Upper lobe of left lung (tissue), 4 donors: Measurements from ENCODE around the gene SMYD2.

ENCODE experiments used
- CTCF ChIP-seq, 6 experiments: fragments of 450-650 bp in 4 of 6; fragments of 200-600 bp in 2 of 6; sonication (generic) in 2 of 6; IDR thresholded peaks; one replicate each; pipeline ENCODE4 v1.5.1; 2016 to 2019; ENCODE audit warnings: antibody characterized with exemption in 6 of 6
- POLR2A ChIP-seq, 4 donors: fragments of 450-650 bp; IDR thresholded peaks; one replicate each; pipeline ENCODE4 v1.5.1; 2016 to 2017; ENCODE audit warnings: antibody characterized with exemption in 4 of 4, mild to moderate bottlenecking in 2 of 4
- POLR2AphosphoS5 ChIP-seq, 2 donors: sonication (generic); formaldehyde crosslinking; IDR thresholded peaks; one replicate each; pipeline ENCODE4 v1.5.1; 2017; ENCODE audit warnings: antibody characterized with exemption in 2 of 2

GRCh38 chr1:214331827-214332423, 51.0 kb downstream of the SMYD2 start:
- TF ChIP-seq CTCF (IDR thresholded peaks at IDR 0.05) (peak; percentile 57 to 74 (median 64)), POLR2AphosphoS5 (IDR thresholded peaks at IDR 0.05) (no peak), POLR2A (IDR thresholded peaks at IDR 0.05) (no peak)
